GM20000 (cell line): Measurements from ENCODE around the gene VAV2.

ENCODE experiments used
- DNase-seq: peaks from one replicate; pipeline ENCODE4 v3.0.0; 2012; ENCODE audit warnings: low spot score
- CTCF ChIP-seq: IDR thresholded peaks from 2 replicates; pipeline ENCODE4 v1.5.1; 2012; ENCODE audit warnings: mild to moderate bottlenecking, control low read depth; ENCODE audit errors: extremely low read depth, missing control alignments

VAV2 gene

DNA sequence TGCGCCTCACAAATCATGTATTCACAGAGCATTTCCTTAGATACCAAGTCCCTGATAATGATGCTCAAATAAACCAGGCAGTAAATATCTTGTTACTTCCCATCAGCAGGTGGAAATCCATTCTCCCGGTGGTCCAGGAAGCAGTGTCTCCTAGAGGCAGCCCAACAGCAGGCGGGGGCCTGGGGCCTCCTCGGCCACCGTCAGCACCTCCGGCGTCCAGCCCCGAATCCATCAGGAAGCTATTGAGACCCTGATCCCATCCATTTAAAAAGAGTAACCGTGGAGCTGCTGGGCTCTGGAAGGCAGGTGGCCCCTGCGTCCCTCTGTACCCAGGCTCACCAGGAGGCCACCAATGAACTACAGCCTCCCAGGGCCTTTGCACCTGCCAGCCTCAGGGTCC is 54.0 kb downstream of the VAV2 start:
- no peak for TF ChIP-seq CTCF
- no peak for DNase-seq

GRCh38 chr9:133937120-133937519 is 55.0 kb downstream of the VAV2 start:
- TF ChIP-seq CTCF: no peak
- DNase-seq: no peak

DNA sequence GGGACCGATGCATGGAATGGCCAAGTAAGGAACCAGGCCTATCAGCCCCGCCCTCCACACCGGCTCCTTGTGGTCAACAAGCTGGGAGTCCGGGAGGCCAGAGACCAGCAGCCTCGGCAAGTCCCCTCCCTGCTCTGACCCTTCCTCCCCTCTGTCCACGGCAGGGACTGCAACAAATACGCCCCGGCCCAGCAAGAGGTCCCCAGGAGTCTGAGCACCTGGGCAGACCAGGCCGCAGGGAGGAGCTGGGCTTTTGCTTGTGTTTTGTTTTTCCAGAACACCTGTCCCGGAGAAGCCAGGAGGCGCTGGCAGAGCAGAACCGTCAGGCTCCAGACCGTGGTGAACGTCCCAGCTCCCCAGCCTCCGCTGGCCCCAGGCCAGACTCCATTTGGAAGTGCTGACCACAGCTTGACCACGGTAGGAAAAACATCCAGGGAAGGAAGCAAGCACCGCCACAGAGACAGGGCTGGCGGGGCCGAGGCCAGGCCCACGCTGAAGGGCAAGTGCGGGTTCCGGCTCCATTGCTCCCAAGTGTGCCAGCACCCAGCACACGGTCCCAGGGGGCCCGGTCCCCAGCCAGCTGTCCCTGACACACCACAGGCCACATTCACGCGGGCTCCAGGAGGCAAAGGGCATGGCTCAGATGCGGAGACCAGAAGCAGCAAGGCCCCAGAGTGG is 56.7 kb downstream of the VAV2 start:
- DNase-seq: no peak
- TF ChIP-seq CTCF: no peak

DNA sequence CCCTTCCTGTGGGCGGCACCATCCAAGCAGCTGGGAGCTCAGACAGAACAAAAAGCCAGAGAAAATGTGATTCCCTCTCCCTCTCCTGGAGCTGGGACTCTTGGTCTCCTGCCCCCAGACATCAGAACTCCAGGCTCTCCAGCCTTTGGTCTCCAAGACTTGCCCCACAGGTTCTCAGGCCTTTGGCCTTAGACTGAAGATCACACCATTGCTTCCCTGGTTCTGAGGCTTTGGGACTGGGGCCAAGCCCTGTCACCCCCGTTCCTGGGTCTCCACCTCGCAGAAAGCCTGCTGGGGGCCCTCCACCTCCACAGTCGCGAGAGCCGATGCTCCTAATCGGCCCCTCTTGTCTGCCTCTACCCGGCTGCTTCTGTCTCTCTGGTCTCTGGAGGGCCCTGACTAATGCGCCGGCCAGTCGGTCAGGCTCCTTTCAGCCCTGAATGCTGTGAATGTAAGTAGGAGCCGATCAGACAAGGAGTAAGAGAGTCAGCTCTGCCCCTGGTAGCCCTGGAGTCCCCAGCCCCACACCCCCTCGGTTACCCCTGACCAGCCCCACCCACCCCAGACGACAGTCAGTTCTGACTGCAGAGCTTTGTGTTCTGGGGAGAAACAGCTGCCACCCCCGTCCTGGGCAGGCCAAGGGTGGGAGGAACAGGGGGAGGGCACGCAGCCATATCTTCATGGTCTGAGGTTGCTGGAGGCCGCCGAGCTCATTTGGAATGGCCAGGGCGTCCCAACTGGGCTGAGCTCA is 57.5 kb downstream of the VAV2 start:
- no peak for TF ChIP-seq CTCF
- DNase-seq: no peak

- TF ChIP-seq CTCF: no peak
- no peak for DNase-seq
Observed at GRCh38 chr9:133933426-133934026, 58.6 kb downstream of the VAV2 start.

- no peak for TF ChIP-seq CTCF
- DNase-seq: no peak
Observed at GRCh38 chr9:133932633-133933032, 59.5 kb downstream of the VAV2 start.

- TF ChIP-seq CTCF: no peak
- DNase-seq: no peak
Observed at GRCh38 chr9:133932181-133932580, 59.9 kb downstream of the VAV2 start.
